Measurements from ENCODE around the gene PDCD11. TPM values are rescaled to one million over a fixed set of nuclear protein-coding genes. Genes with fewer than 3 reads are reported as not detected.
A peak's percentile ranks its signal among the peaks of the same experiment; 100 is the strongest.

The PDCD11 gene
- total RNA-seq, 1 donor from 2014 or later = 41.5 TPM

DNA sequence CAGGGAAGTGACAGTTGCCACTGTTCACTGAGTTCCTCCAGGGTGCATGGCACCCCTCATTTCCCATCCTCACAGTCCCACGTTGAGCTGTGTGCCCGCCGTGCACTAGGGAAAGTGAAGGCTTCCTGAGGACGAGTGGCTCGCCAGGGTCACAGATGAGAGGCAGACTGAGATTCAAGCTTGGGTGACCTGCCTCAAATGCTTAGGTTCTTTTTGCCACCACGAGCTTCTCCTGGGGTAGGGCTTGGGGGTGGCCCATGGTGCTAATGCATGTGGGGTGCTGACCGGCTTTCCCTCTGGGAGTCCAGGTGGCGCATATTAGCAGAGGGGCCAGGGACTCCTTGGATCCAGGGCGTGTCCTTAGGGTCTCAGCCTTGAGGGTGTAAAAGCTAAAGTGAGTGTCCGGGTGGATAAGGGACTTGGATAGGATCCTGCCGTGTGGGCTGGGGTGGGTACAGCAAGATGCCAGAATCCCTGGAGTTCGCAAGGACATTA lies 53.8 kb downstream of the PDCD11 start:
- no peak for DNase-seq

- DNase-seq = peak; percentile 57
Measured at GRCh38 chr10:103451091-103451813, 54.8 kb downstream of the PDCD11 start.

GRCh38 chr10:103451831-103452505 lies 55.5 kb downstream of the PDCD11 start, which contains the start of gene CALHM2:
Gene CALHM2 (minus strand): TSS chr10:103452370. CDS start chr10:103449941, 2,429 bp downstream.
- DNase-seq = peak; percentile 53

GRCh38 chr10:103452506-103453230 lies 56.2 kb downstream of the PDCD11 start:
- no peak for DNase-seq

DNA sequence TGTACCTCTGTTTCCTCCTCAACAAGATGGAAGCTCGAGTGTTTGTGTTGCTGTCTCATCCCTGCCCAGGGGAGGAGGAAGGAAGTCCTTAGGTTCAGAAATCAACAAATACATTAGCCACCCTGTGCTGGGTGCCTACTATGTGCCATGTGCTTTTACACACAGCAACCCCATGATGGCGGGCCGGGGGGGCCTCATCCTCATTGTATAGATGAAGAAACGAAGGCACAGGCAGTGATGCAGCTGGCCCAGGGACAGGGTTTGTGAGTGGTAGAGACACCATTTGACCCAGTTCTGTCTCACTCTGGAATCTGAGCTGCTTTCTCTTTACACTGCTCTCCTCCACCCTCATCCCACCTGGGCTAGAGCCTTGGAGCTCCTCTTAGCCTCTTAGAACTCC lies 57.6 kb downstream of the PDCD11 start:
- no peak for DNase-seq

DNA sequence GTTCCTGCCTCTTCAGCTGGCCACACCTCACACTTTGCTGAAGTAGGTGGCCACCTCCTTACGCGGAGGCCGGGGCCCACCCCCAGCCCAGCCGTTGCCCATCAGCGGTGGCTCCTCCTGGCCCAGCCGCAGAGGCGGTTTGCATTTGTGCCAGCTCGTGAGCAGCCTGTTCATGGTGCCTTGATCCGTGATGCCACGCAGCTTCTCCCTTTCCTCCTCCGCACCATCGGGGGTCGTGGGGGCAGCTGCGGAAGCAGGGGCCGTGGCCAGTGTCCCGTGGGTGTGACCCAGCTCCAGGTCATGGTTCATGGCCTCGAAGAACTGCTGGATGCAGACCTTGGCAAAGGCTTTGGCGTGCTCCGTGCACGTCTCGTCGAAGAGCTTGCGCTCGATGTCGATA lies 58.8 kb downstream of the PDCD11 start:
- no peak for DNase-seq

DNA sequence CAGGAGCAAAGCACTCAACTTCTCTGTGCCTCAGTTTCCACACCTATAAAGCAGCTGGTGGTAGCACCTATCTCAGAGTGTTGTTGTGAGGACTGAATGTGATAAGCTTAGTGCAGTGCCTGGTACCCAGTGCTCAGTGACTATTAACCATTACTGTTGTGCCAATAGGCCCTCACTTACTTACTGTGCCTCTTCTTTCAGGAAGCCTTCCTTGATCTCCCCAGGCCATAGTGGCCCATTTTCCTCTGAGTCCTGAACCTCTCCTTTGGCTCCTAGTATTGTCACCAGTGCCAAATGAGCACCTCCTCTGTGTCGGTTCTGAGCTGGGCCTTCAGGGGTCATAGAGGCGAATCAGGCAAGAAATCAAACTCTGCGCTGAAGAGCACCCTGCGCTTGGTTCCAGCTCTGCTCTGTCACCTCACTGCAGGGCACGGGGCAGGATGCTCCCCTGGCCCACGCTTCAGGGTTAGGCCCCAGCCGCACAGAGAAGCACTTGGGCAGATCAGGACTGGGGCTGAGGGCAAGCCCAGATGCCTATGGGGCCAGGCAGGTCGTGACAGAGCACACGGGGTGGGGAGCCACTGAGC lies 59.7 kb downstream of the PDCD11 start:
- no peak for DNase-seq

DNA sequence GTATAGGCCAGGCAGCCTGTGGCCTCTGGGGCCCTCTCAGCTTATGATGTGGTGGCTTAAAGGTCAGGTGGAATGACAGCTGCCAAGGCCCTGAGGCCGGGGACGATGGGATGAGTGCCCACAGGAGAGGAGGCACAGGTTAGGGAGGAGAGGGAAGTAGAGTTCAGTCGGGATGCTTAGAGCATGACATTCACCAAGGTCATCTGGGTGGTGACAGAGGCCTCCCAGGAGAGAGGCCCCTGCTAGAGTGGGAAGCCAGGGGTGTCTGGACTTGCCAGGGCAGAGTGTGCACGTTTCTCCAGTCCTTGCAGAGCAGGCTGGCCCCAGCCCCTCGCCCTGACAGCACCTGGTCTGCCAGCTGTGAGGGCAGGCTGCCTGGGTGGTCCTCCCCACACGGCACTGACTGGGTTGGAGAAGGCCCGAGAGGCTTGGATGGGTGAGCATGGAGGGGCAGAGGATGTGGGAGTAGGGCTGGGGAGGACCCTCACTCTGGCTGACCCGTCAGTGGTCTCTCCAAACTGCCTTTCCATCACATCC lies 60.8 kb downstream of the PDCD11 start:
- no peak for DNase-seq

GRCh38 chr10:103457896-103458583 lies 61.6 kb downstream of the PDCD11 start:
- no peak for DNase-seq

GRCh38 chr10:103458720-103459119 lies 62.3 kb downstream of the PDCD11 start, which contains the start of gene CALHM1:
Gene CALHM1 (minus strand): TSS chr10:103458900. CDS start chr10:103458751, 149 bp downstream.
- no peak for DNase-seq

GRCh38 chr10:103459615-103460014 lies 63.2 kb downstream of the PDCD11 start:
- no peak for DNase-seq

- DNase-seq = peak; percentile 22
Measured at GRCh38 chr10:103463499-103463898, 67.1 kb downstream of the PDCD11 start.

DNA sequence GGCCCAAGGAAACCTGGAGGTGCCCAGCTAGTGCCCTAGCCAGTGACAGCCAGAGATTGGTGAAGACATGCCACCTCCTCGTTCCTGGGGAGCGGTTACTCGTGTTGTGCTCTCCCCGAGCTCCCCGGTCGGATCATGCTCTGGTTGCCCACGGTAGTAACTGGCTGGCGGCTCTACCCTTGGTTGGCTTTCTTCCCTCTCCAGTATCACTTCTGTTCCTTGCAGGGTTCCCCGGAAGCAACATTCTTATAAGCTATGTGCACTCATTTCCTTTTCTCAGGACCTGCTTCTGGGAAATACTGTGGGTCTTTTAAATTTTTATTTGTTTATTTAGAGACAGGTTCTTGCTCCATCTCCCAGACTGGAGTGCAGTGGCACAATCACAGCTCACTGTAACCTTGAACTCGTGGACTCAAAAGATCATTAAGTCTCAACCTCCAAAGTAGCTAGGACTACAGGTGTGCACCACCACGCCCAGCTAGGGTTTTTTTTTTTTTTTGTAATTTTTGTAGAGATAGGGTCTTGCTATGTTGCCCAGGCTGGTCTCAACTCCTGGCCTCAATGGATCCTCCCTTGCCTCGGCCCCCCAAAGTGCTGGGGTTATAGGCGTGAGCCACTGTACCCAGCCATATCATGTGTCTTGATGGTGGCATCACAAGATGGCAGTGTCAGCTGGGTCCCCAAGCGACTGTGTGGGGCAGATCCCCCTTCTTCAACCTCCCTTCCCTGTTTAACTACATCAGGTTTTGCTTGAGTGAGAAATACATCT lies 69.2 kb downstream of the PDCD11 start:
- DNase-seq = no peak

DNA sequence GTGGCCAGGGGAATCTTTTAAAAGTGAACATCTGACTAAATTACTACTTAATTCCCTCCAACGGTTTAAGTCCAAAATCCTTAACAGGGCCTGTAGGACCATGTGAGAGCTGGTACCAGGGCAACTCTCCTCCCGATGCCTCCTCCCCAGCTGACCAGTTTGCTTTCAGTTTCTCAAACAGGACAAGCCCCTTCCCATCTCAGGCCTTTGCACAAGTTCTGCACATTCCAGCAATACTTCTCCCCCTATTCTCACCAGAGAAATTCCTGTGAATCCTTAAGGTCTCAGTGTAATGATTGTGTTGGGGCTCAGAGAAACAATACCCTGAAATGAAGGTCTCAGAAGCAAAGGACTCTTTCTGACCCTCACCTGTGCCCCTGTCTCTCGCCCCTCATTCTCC lies 70.3 kb downstream of the PDCD11 start:
- DNase-seq = no peak

DNA sequence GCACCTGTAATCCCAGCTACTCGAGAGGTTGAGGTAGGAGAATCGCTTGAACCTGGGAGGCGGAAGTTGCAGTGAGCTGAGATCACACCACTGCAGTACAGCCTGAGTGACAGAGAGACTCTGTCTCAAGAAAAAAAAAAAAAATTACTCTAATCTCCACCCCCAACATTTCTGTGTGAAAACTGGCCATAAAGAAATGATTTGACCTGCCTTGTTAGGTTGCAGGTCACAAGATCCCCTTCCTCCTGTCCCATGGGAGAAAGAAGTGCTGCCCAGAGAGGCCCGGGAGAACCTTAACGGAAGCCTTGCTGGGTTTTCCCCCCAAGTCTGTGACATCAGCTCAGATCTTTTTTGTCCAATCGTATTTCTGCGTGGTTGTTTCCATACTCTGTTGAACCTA lies 71.0 kb downstream of the PDCD11 start:
- no peak for DNase-seq

DNA sequence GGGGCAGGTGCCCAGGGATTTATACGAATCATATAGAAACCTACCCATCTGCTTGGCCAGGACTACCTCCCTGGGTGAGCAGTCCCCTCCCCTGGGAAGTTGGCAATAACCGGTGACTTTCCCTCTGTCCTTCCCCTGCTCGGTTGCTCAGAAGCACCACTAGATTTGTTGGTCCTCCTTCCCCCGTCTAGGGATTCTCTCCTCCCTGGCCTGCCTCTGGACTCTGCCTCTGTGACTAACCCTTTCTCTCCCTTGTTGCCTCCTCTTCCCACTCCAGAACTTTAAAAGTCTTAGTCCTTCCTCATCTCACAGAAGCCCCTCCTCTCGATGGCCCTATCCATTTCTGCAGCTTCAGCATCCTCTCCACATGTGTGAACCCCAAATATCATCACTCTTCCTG lies 72.8 kb downstream of the PDCD11 start:
- DNase-seq = no peak

- DNase-seq = no peak
Measured at GRCh38 chr10:103470761-103471653, 74.6 kb downstream of the PDCD11 start.

GRCh38 chr10:103472005-103472404 lies 75.6 kb downstream of the PDCD11 start:
- no peak for DNase-seq

- DNase-seq = no peak
Measured at GRCh38 chr10:103473261-103473671, 76.8 kb downstream of the PDCD11 start.

GRCh38 chr10:103474077-103474476 lies 77.7 kb downstream of the PDCD11 start:
- no peak for DNase-seq
